Activated CD4-positive, alpha-beta T cell treated with anti-CD3 and anti-CD28 coated beads, Interleukin-2, amount 10 ng/mL, durations not matched to agents 7 days and 5 days (primary cell): ENCODE data around the gene DPH3. TPM values are rescaled to one million over a fixed set of nuclear protein-coding genes. Genes with fewer than 3 reads are reported as not detected.
A peak's percentile ranks its signal among the peaks of the same experiment; 100 is the strongest.
"Not testable (repeated sequence)": the region's sequence is repeated elsewhere in the genome, so short reads cannot be mapped to it uniquely, and the experiment has no call there.

Experiments used
- CTCF ChIA-PET: fragments of 350-600 bp; sonication (Branson Sonifier 250); formaldehyde crosslinking; loops from one replicate; lab custom pipeline; 2021; ENCODE audit warnings: antibody characterized with exemption; lab: Charles Lee
- POLR2A ChIA-PET: fragments of 350-600 bp; sonication (Branson Sonifier 250); formaldehyde crosslinking; loops from one replicate; lab custom pipeline; 2021; ENCODE audit warnings: antibody characterized with exemption; lab: Charles Lee
- DNase-seq: peaks from one replicate; pipeline ENCODE4 v3.0.0-alpha.2; 2020
- H3K27ac Mint-ChIP-seq: one replicate; pipeline ENCODE4 v1.8.0; 2021; ENCODE audit warnings: mild to moderate bottlenecking, moderate library complexity, mixed read lengths
- H3K27me3 Mint-ChIP-seq: one replicate; pipeline ENCODE4 v1.8.0; 2021; ENCODE audit warnings: mixed read lengths
- H3K36me3 Mint-ChIP-seq: one replicate; pipeline ENCODE4 v1.8.0; 2021; ENCODE audit warnings: low read depth, mixed read lengths
- H3K4me1 Mint-ChIP-seq: one replicate; pipeline ENCODE4 v1.8.0; 2021; ENCODE audit warnings: mixed read lengths
- H3K4me3 Mint-ChIP-seq: one replicate; pipeline ENCODE4 v1.8.0; 2021; ENCODE audit warnings: mild to moderate bottlenecking, moderate library complexity, mixed read lengths
- H3K9me3 Mint-ChIP-seq: one replicate; pipeline ENCODE4 v1.8.0; 2021; ENCODE audit warnings: mixed read lengths
- total RNA-seq, 2 experiments: library from RNA; stranded (reverse); gene quantifications; one replicate each; pipeline ENCODE4 v1.2.3, GENCODE V29; 2021

Gene DPH3
- total RNA-seq = 10 to 100 TPM; 12.6 to 14.4 TPM

GRCh38 chr3:16264708-16265454, at the start of gene DPH3, which contains the start of gene OXNAD1:
DPH3 (minus strand) TSS chr3:16264943; CDS start chr3:16264876, 67 bp downstream.
OXNAD1 (plus strand) TSS chr3:16265212; CDS start chr3:16270953, 5,741 bp downstream.
- ChIA-PET POLR2A (interaction anchor here (0.6 to 1.4 kb wide), 2 partner anchors 247 to 290 kb away, joined by 4 to 5 read pairs; no protein-coding TSS in a partner anchor), CTCF (interaction anchor here (0.6 to 5.6 kb wide), 10 partner anchors 10 to 472 kb away, joined by 3 to 42 read pairs (median 4); no protein-coding TSS in a partner anchor)
- Mint-ChIP-seq H3K4me3 (peak within 1 kb of the TSS; percentile 99), H3K4me1 (peaks cover 42% of the 10 kb centered on the region), H3K9me3 (no peaks in the 10 kb centered on the region), H3K27ac (peak within 1 kb of the TSS; percentile 98), H3K27me3 (no peaks in the 10 kb centered on the region), H3K36me3 (peaks cover 7% of the 10 kb centered on the region)
- peak; percentile 100 for DNase-seq

- peak; percentile 5 for DNase-seq
- CTCF ChIA-PET = interaction anchor here (0.6 to 4.1 kb wide), 10 partner anchors 9 to 203 kb away, joined by 3 to 14 read pairs (median 4); partner anchors contain the start of genes DPH3 and OXNAD1
- POLR2A ChIA-PET = interaction anchor here (1.4 kb wide), 1 partner anchor 26 kb away, joined by 3 read pairs; no protein-coding TSS in a partner anchor
- H3K27me3 Mint-ChIP-seq = no peaks in the 10 kb centered on the region
- peaks cover 89% of the 10 kb centered on the region for H3K36me3 Mint-ChIP-seq
- H3K4me3 Mint-ChIP-seq = peak overlapping the region; percentile 44
- H3K4me1 Mint-ChIP-seq = peaks cover 93% of the 10 kb centered on the region
- peak overlapping the region; percentile 89 for H3K27ac Mint-ChIP-seq
- no peaks in the 10 kb centered on the region for H3K9me3 Mint-ChIP-seq
Measured at GRCh38 chr3:16313886-16314645, 49.3 kb upstream of the DPH3 start.

GRCh38 chr3:16311960-16312451, 47.3 kb upstream of the DPH3 start:
- peaks cover 88% of the 10 kb centered on the region for H3K36me3 Mint-ChIP-seq

GRCh38 chr3:16310486-16310885, 45.7 kb upstream of the DPH3 start:
- H3K9me3 Mint-ChIP-seq, DNase-seq, POLR2A ChIA-PET, H3K27me3 Mint-ChIP-seq: not testable (repeated sequence)
- Mint-ChIP-seq H3K27ac (peak overlapping the region; percentile 92), H3K4me3 (peak overlapping the region; percentile 14), H3K36me3 (peaks cover 86% of the 10 kb centered on the region), H3K4me1 (peaks cover 90% of the 10 kb centered on the region)
- CTCF ChIA-PET = interaction anchor here (1.1 to 1.5 kb wide), 2 partner anchors 9 to 20 kb away, joined by 3 to 5 read pairs; no protein-coding TSS in a partner anchor

More at GRCh38 chr3:16311960-16312451, 47.3 kb upstream of the DPH3 start:
- peak; percentile 77 for DNase-seq
- H3K4me3 Mint-ChIP-seq = peak overlapping the region; percentile 60
- CTCF ChIA-PET = interaction anchor here (0.7 to 4.1 kb wide), 8 partner anchors 9 to 291 kb away, joined by 3 to 14 read pairs (median 5); partner anchors contain the start of genes DPH3 and OXNAD1
- H3K4me1 Mint-ChIP-seq = peaks cover 90% of the 10 kb centered on the region
- peak overlapping the region; percentile 93 for H3K27ac Mint-ChIP-seq
- POLR2A ChIA-PET = interaction anchor here (1.1 kb wide), 1 partner anchor 11 kb away, joined by 3 read pairs; no protein-coding TSS in a partner anchor
- no peaks in the 10 kb centered on the region for H3K27me3 Mint-ChIP-seq
- no peaks in the 10 kb centered on the region for H3K9me3 Mint-ChIP-seq

GRCh38 chr3:16309558-16309957, 44.8 kb upstream of the DPH3 start:
- Mint-ChIP-seq H3K4me1 (peaks cover 90% of the 10 kb centered on the region), H3K4me3 (peak overlapping the region; percentile 70), H3K36me3 (peaks cover 86% of the 10 kb centered on the region), H3K27ac (peak overlapping the region; percentile 92), H3K27me3 (no peaks in the 10 kb centered on the region), H3K9me3 (no peaks in the 10 kb centered on the region)
- ChIA-PET CTCF (no interaction called here), POLR2A (no interaction called here)
- DNase-seq = peak; percentile 73

GRCh38 chr3:16308727-16309126, 44.0 kb upstream of the DPH3 start:
- ChIA-PET POLR2A (no interaction called here), CTCF (interaction anchor here (1.2 to 2.6 kb wide), 5 partner anchors 13 to 41 kb away, joined by 3 to 7 read pairs (median 5); no protein-coding TSS in a partner anchor)
- DNase-seq = no peak
- peaks cover 88% of the 10 kb centered on the region for H3K4me1 Mint-ChIP-seq
- H3K4me3 Mint-ChIP-seq = no peak overlapping the region
- peaks cover 85% of the 10 kb centered on the region for H3K36me3 Mint-ChIP-seq
- no peaks in the 10 kb centered on the region for H3K9me3 Mint-ChIP-seq
- H3K27ac Mint-ChIP-seq = no peak overlapping the region
- H3K27me3 Mint-ChIP-seq = no peaks in the 10 kb centered on the region

GRCh38 chr3:16307832-16308531, 43.2 kb upstream of the DPH3 start:
- H3K4me3 Mint-ChIP-seq = peak overlapping the region; percentile 5
- CTCF ChIA-PET = interaction anchor here (0.8 to 2.6 kb wide), 7 partner anchors 12 to 243 kb away, joined by 3 to 7 read pairs (median 4); no protein-coding TSS in a partner anchor
- H3K4me1 Mint-ChIP-seq = peaks cover 87% of the 10 kb centered on the region

GRCh38 chr3:16305111-16305541, 40.4 kb upstream of the DPH3 start:
- POLR2A ChIA-PET = interaction anchor here (0.9 to 1.1 kb wide), 2 partner anchors 11 to 15 kb away, joined by 3 to 4 read pairs; no protein-coding TSS in a partner anchor
- peaks cover 91% of the 10 kb centered on the region for H3K4me1 Mint-ChIP-seq
- H3K36me3 Mint-ChIP-seq = peaks cover 85% of the 10 kb centered on the region
- CTCF ChIA-PET = interaction anchor here (1.3 to 6.5 kb wide), 6 partner anchors 10 to 33 kb away, joined by 3 to 60 read pairs (median 5); no protein-coding TSS in a partner anchor
- H3K9me3 Mint-ChIP-seq = no peaks in the 10 kb centered on the region
- DNase-seq = peak; percentile 37
- H3K27ac Mint-ChIP-seq = peak overlapping the region; percentile 81
- no peaks in the 10 kb centered on the region for H3K27me3 Mint-ChIP-seq
- peak overlapping the region; percentile 66 for H3K4me3 Mint-ChIP-seq

More at GRCh38 chr3:16307832-16308531, 43.2 kb upstream of the DPH3 start:
- Mint-ChIP-seq H3K27ac (peak overlapping the region; percentile 67), H3K9me3 (no peaks in the 10 kb centered on the region), H3K36me3 (peaks cover 84% of the 10 kb centered on the region), H3K27me3 (no peaks in the 10 kb centered on the region)
- DNase-seq = no peak
- POLR2A ChIA-PET = no interaction called here

GRCh38 chr3:16304061-16305010, 39.6 kb upstream of the DPH3 start:
- peak overlapping the region; percentile 66 for H3K4me3 Mint-ChIP-seq
- peaks cover 91% of the 10 kb centered on the region for H3K4me1 Mint-ChIP-seq
- ChIA-PET POLR2A (interaction anchor here (0.9 to 1.1 kb wide), 2 partner anchors 10 to 14 kb away, joined by 3 to 4 read pairs; no protein-coding TSS in a partner anchor), CTCF (interaction anchor here (1.3 to 6.5 kb wide), 5 partner anchors 9 to 32 kb away, joined by 3 to 60 read pairs (median 6); no protein-coding TSS in a partner anchor)
- H3K27ac Mint-ChIP-seq = peak overlapping the region; percentile 81
- no peaks in the 10 kb centered on the region for H3K27me3 Mint-ChIP-seq
- peaks cover 83% of the 10 kb centered on the region for H3K36me3 Mint-ChIP-seq
- H3K9me3 Mint-ChIP-seq = no peaks in the 10 kb centered on the region
- no peak for DNase-seq

GRCh38 chr3:16303037-16303575, 38.4 kb upstream of the DPH3 start:
- peak overlapping the region; percentile 81 for H3K4me3 Mint-ChIP-seq
- no peak for DNase-seq
- H3K4me1 Mint-ChIP-seq = peaks cover 94% of the 10 kb centered on the region
- CTCF ChIA-PET = interaction anchor here (1.3 to 6.5 kb wide), 3 partner anchors 8 to 16 kb away, joined by 3 to 60 read pairs (median 8); no protein-coding TSS in a partner anchor
- no peaks in the 10 kb centered on the region for H3K9me3 Mint-ChIP-seq
- peaks cover 85% of the 10 kb centered on the region for H3K36me3 Mint-ChIP-seq
- POLR2A ChIA-PET = no interaction called here
- no peaks in the 10 kb centered on the region for H3K27me3 Mint-ChIP-seq
- peak overlapping the region; percentile 92 for H3K27ac Mint-ChIP-seq
